NCI-H2227 treated with DMSO at 0.1 percent for 48 hours (cell line): ENCODE measurements around the gene PAIP2B.

Experiments
- DNase-seq: peaks from one replicate; lab custom pipeline; 2025; lab: John Stamatoyannopoulos, UW

The PAIP2B gene

DNA sequence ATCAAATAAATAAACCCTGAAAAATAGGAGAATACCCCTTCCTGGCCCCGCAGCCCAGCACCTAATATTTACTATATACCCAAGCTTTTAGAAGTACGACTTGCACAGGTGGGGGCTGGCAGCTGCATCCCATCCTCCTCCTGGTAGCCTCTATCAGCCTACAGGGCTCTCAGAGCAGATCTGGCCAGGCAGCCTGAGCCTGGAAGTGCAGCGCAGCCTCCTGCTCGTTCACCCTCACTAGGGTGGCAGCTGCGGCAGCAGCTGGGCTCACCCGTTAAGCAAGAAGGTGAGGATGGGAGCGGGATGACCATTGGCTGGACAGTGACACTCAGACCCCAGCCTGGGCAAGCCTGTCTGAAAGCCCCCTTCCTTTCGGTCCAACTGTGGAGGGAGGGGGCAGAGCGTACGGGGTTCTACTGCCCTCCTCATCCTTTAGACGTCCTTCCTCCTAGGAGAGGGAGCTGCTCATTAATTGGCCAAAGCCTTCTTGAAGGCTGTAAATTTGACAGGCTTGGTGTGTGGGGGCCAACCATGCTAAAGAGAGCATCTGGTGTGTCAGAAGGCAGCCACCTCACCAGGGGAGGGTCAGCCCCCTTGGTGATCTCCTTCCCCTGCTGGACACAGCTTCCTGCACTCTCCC is 73.2 kb downstream of the PAIP2B start:
- no peak for DNase-seq

GRCh38 chr2:71151620-71152019 is 75.3 kb downstream of the PAIP2B start:
- no peak for DNase-seq

DNA sequence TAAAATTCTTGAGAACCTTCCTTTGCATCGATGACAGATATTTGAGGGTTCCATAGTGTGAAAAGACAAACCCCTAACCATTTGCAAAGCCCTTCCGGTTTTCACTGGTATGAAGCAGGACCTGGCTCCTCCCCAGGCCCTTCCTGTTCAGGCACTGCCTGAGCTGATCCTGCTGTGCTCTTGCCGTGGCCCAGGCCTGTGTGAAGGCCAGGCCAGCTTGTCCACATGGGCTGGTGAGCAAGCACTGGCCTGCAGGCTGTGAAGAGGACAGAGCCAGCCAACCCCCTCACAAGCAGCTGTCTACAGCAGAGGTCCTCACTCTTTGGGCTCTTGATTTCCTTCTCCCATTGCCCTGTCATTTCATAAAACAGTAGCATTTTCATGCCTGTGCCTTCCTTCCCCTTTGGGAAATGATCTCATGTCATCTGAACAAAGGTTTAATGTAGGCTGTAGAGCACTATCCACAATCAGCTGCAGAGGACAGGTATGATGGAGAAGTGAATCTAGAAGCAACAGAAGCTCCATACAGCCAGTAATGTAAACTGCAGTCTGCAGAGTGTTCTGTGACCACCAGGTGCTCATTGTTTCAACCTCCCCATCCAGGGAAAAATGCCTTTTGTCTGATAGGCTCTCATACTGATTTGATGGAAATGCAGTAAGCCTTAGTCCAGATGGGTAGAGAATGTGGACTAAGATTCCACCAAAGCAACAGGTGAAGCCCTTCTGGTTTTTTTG is 76.7 kb downstream of the PAIP2B start:
- DNase-seq = no peak

DNA sequence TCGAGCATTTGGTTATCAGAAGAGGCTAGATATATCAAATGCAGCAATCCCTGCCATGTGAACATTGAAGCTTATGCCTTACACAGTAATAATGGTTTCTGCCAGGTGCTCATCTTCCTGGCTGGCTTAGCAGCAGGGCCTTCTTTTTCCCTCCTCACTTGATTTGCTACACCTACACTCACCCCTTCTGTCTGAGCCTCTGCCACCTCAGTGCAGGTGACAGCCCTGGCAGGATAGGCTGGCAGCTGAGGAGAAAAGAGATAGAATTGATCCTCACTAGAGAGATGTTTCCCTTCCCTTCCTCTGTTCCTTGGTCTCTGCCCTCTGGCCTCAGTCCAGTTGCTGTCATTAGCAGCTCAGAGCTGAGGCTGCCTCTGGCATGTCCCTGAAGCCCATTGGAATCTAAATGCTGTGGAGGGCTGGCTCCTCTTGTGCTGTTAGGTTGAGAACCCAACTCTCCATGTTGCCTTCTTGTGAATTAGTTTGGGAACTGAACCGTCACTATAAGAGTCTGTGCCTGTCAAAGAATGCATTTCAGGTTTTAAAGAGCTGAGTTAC is 78.3 kb downstream of the PAIP2B start:
- no peak for DNase-seq

DNA sequence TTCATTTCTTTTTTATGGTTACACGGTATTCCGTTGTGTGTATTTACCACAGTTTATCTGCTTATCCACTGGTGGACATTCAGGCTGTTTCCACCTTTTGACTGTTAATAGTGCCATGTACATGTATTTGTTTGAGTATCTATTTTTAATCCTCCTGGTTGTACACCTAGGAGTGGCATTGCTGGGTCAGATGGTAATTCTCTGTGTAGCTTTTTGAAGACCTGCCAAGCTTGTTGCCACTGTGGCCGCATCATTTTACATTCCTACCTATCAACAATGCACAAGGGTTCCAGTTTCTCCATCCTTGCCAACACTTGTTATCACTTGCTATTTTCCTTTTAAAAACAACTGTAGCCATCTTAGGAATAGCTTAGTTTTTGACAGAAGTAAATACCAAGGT is 83.1 kb downstream of the PAIP2B start:
- DNase-seq = no peak

DNA sequence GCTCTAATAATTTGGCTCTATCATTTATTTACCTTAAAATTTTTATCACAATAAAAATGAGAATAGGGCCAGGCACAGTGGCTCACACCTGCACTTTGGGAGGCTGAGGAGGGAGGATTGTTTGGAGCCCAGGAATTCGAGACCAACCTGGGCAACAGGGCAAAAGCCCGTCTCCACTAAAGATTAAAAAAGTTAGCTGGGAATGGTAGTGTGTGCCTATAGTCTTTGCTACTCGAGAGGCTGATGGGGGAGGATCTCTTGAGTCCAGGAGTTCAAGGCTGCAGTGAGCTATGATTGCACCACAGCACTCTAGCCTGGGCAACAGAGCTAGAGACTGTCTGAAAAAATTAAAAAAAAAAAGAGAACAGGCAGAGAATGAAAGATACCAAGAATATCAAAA is 90.7 kb downstream of the PAIP2B start:
- DNase-seq = no peak

DNA sequence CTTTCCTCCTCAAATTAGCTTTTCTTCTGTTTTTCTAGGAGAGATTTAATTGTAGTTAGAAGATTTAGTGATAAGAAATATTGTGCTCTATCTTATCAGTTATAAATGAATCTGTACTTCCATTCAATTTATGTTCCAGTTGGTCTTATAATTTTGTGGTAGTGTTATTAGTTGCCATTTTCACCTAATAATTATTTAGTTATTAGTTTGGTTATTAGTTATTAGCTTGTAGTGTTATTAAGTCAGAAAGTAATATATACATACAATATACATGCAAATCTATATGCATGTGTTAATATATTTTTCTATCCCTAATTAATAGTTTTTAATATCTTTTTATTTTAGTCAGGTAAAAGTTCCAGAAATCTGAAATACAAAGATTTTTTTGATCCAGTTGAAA is 93.3 kb downstream of the PAIP2B start:
- no peak for DNase-seq
